ENCODE data around the gene METAP2.

METAP2 gene

GRCh38 chr12:95553197-95553943, 79.4 kb downstream of the METAP2 start:
- no peak for DNase-seq

- DNase-seq = no peak
Observed at GRCh38 chr12:95554532-95555071, 80.7 kb downstream of the METAP2 start.

GRCh38 chr12:95557625-95558024, 83.7 kb downstream of the METAP2 start:
- DNase-seq = no peak

All from CD4-positive, alpha-beta T cell treated with Interleukin-6 for 4 hours (primary cell).